ENCODE data around the gene POP7. TPM values are rescaled to one million over a fixed set of nuclear protein-coding genes. Genes with fewer than 3 reads are reported as not detected.

The POP7 gene
- total RNA-seq, 1 experiment from 2014 or later, result 96.9 TPM

DNA sequence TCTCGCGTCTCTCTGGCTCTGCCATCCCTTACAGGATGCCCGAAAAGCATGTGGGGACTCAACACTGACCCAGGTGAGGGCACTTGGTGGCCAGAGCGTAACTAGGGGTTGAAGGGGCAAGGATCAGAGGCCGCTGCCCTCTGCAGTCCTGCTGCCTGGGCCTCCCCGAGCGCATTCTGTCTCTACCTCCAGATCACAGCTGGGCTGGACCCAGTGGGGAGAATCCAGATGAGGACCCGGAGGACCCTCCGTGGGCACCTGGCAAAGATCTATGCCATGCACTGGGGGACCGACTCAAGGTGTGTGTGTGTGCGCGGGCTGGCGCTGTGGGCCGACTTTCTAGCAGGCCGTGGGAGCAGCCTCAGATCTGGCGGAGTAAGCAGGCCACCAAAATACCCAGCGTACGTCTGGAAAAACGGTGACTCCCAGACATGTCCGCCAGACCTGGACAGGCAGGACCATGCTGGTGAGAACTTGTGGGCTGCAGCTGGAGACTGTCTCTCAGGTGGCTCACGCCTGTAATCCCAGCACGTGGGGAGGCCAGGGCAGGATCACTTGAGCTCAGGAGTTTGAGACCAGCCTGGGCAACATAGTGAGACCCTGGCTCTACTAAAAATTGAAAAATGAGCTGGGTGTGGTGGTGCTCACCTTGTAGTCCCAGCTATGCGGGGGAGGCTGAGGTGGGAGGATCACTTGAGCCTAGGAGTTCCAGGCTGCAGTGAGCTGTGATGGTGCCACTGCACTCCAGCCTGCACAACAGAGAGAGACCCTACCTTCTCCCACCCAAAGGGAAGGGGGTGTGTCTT lies 29.2 kb upstream of the POP7 start:
- H2BK15ac ChIP-seq (ENCODE audit: low read depth, low read length), result no peak overlapping the region
- peaks cover 10 to 39% (median 36%) of the 10 kb centered on the region in 3 experiments; a peak in 6 of 7 replicates for H3K36me3 Mint-ChIP-seq (ENCODE audit: insufficient read depth in 1 of 3, low read depth in 3 of 3)
- H3K9ac ChIP-seq (ENCODE audit: extremely low read depth, insufficient read length, low read length), result no peak overlapping the region
- H2BK12ac ChIP-seq (ENCODE audit: insufficient read length, low read depth, low read length), result no peak overlapping the region
- no peak overlapping the region for H2BK120ac ChIP-seq (ENCODE audit: low read depth, low read length, poor library complexity, severe bottlenecking)
- H2AFZ ChIP-seq (ENCODE audit: low read length), result no peak overlapping the region
- no peak overlapping the region for H4K8ac ChIP-seq (replicated peaks; ENCODE audit: insufficient read length, low read depth, low read length)
- H3K4me1 ChIP-seq (ENCODE audit: insufficient read depth, low read length), result no peaks in the 10 kb centered on the region
- no peaks in the 10 kb centered on the region for H4K20me1 ChIP-seq (ENCODE audit: control insufficient read depth, insufficient read depth, insufficient read length)
- H3K23ac ChIP-seq (ENCODE audit: insufficient read length, low read depth, low read length), result no peak overlapping the region
- H3K9me3 Mint-ChIP-seq, result no peaks in the 10 kb centered on the region
- H3K4me1 Mint-ChIP-seq, result peaks cover 6 to 21% of the 10 kb centered on the region in 2 experiments
- no peak overlapping the region for H2BK5ac ChIP-seq (ENCODE audit: insufficient read length, low read length)
- peak overlapping the region; percentile 61 to 80 for H3K4me3 Mint-ChIP-seq
- no peaks in the 10 kb centered on the region for H3K79me2 ChIP-seq (ENCODE audit: insufficient read depth, low read length)
- H2BK20ac ChIP-seq (ENCODE audit: low read depth, low read length, poor library complexity, severe bottlenecking), result no peak overlapping the region
- H3K27ac ChIP-seq (ENCODE audit: insufficient read length, low read depth, low read length), result no peak overlapping the region
- DNase-seq, result no peak
- H3K27me3 ChIP-seq (ENCODE audit: insufficient read depth, low read length), result no peaks in the 10 kb centered on the region
- peaks cover 20% of the 10 kb centered on the region for H3K23me2 ChIP-seq (ENCODE audit: insufficient read length, low read depth, low read length, poor library complexity, severe bottlenecking)
- no peaks in the 10 kb centered on the region for H3K9me3 ChIP-seq (ENCODE audit: control insufficient read depth, low read depth, low read length)
- H3K4me2 ChIP-seq (ENCODE audit: insufficient read depth, insufficient read length, low read length), result no peak overlapping the region
- H3T11ph ChIP-seq (ENCODE audit: low read length), result no peak overlapping the region
- no peak overlapping the region for H2AK5ac ChIP-seq (ENCODE audit: insufficient read length, low read length)
- peaks cover 18% of the 10 kb centered on the region for H3K27me3 Mint-ChIP-seq (ENCODE audit: low read depth)
- peak overlapping the region in 2 of 3 experiments; percentile 29 to 57; a peak in 2 of 7 replicates for H3K27ac Mint-ChIP-seq
- TF ChIP-seq, protein P1, sequence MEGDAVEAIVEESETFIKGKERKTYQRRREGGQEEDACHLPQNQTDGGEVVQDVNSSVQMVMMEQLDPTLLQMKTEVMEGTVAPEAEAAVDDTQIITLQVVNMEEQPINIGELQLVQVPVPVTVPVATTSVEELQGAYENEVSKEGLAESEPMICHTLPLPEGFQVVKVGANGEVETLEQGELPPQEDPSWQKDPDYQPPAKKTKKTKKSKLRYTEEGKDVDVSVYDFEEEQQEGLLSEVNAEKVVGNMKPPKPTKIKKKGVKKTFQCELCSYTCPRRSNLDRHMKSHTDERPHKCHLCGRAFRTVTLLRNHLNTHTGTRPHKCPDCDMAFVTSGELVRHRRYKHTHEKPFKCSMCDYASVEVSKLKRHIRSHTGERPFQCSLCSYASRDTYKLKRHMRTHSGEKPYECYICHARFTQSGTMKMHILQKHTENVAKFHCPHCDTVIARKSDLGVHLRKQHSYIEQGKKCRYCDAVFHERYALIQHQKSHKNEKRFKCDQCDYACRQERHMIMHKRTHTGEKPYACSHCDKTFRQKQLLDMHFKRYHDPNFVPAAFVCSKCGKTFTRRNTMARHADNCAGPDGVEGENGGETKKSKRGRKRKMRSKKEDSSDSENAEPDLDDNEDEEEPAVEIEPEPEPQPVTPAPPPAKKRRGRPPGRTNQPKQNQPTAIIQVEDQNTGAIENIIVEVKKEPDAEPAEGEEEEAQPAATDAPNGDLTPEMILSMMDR (conservative IDR thresholded peaks at IDR 0.05), result no peak
- H4K5ac ChIP-seq (ENCODE audit: insufficient read length, low read depth, low read length), result no peak overlapping the region
- no peak overlapping the region for H3K14ac ChIP-seq (ENCODE audit: insufficient read depth, low read length)
- no CpG with 5 or more reads among the region's 23 CpGs for WGBS (ENCODE audit: extremely low coverage, insufficient read length, low lambda C conversion rate)
- H3K18ac ChIP-seq (ENCODE audit: insufficient read length, low read depth, low read length), result no peak overlapping the region
- no peak overlapping the region for H4K91ac ChIP-seq (ENCODE audit: insufficient read length, low read depth, low read length)
- H3K4ac ChIP-seq (ENCODE audit: low read depth, low read length), result no peak overlapping the region
- H3K79me1 ChIP-seq (ENCODE audit: insufficient read depth, low read depth, low read length, poor library complexity, severe bottlenecking), result no peaks in the 10 kb centered on the region
- no peak overlapping the region for H3K56ac ChIP-seq (ENCODE audit: insufficient read length, low read depth, low read length)
